ENCODE results near the gene ANGPTL2. TPM values are rescaled to one million over a fixed set of nuclear protein-coding genes. Genes with fewer than 3 reads are reported as not detected.
"Not testable (repeated sequence)": the region's sequence is repeated elsewhere in the genome, so short reads cannot be mapped to it uniquely, and the experiment has no call there.

Gene ANGPTL2
- total RNA-seq, 1 experiment from 2014 or later, result 0.27 TPM

DNA sequence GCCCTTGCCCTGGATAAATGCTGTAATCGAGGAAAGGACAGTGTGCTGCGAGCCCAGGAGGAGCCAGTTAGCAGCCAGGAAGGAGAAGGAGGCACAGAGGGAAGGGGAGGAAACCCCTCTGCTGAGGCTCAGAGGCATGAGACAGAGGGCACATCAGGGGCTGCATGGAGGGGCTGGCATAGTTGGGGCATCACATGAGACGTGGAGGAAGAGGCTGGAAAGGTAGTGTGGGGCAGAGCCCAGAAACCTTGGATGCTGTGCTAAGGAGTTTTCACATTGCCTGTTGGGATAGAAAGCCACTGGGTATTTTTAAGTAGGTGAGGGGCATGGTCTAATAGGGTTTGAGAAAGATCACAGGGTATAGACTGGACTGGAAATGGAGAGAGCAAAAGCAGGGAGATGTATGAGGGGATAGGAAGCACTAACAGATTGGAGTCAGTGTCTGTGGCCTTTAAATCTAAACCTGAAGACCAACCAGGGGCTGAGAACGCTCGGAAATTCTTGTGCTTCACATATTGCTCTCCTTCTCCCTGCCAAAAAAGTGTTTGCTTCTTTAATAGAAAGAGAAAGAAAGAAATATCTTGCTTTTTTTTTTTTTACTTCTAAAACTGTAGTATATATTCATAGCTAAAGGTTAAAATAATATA lies 33.0 kb upstream of the ANGPTL2 start:
- DNase-seq (ENCODE audit: extremely low read depth, low read depth), result no peak

GRCh38 chr9:127154390-127155191 lies 32.2 kb upstream of the ANGPTL2 start:
- no peak for DNase-seq (ENCODE audit: extremely low read depth, low read depth)

- no peak for DNase-seq (ENCODE audit: extremely low read depth, low read depth)
These were observed 31.6 kb upstream of the ANGPTL2 start for GRCh38 chr9:127154003-127154389.

- DNase-seq (ENCODE audit: extremely low read depth, low read depth), result no peak
These were observed 31.1 kb upstream of the ANGPTL2 start for GRCh38 chr9:127153501-127153900.

DNA sequence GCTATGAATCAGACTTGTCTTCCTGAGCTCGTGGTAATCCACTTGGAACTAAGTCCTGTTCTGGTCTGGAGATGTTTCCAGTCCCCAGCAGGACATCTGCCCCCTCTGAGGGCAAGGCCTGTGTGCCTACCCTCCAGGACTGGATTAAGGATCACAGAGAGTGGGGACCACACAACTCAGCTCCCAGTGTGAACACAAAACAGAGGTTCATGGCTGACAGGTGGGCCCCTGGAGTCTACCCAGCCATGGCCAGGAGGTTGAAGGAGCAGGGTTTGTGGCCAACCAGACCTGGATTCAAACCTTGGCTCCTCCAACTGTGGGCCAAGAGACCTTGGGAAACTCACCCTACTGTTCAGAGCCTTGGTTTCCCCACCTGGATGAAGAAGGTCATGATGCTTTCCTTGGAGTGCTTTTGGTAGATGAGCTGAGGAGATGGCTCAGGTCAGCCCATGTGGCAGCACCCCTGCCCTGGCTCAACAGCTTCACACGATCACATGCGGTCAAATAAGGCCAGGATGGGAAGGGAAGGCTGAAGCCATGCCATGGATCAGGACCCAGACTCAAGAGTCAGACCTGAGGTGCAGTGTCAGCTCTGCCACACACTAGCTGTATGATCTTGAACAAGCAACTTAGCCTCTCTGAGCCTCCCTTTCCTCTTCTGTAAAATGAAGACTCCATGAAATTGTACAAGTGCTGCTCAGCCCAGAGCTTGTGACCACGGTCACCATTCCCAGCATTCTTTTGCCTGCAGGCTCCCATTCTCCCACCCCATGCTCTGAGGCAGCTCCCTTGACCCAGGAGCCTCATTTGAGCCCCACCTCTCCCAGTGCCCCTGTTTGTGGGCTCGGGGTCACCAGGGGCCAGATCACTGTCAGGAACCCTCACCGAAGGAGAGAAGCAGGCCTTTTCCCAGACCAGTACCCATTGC lies 27.3 kb upstream of the ANGPTL2 start:
- no peak for DNase-seq (ENCODE audit: extremely low read depth, low read depth)

- no peak for DNase-seq (ENCODE audit: extremely low read depth, low read depth)
These were observed 26.6 kb upstream of the ANGPTL2 start for GRCh38 chr9:127149010-127149409.

DNA sequence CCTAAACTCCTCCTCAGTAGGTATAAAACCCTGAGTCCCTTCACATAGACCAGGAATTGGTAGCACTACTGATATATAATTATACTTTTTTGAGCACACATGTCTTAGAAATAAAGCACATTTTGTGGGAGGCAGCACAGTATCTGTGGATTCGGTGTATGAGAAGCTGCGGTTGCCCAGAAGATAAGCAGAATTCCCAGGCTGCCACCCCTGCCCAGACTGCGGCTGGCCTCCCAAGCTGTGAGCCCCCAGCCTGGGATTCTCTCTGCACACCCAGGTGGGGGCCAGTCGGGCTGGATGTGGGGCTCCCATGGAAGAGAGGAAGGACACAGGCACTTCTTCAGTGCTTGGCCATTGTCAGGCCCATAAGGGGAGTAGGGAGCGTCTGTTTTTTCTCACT lies 25.6 kb upstream of the ANGPTL2 start:
- DNase-seq (ENCODE audit: extremely low read depth, low read depth), result no peak

DNA sequence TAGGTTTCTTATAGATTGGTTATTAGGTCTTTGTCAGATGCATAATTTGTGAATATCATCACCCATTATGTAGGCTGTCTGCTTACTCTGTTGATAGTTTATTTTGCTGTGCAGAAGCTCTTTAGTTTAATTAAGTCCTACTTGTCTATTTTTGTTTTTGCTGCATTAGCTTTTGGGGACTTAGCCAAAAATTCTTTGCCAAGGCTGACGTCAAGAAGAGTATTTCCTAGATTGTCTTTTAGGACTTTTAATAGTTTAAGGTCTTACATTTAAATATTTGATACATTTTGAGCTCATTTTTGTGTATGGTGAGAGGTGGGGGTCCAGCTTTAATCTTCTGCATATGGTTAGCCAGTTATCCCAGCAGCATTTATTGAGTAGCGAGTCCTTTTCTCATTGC lies 24.8 kb upstream of the ANGPTL2 start:
- DNase-seq (ENCODE audit: extremely low read depth, low read depth), result no peak

GRCh38 chr9:127146841-127147240 lies 24.4 kb upstream of the ANGPTL2 start:
- not testable (repeated sequence) for DNase-seq (ENCODE audit: extremely low read depth, low read depth)

GRCh38 chr9:127144670-127145445 lies 22.4 kb upstream of the ANGPTL2 start:
- DNase-seq (ENCODE audit: extremely low read depth, low read depth), result no peak

- DNase-seq (ENCODE audit: extremely low read depth, low read depth), result no peak
These were observed 21.6 kb upstream of the ANGPTL2 start for GRCh38 chr9:127143920-127144465.

DNA sequence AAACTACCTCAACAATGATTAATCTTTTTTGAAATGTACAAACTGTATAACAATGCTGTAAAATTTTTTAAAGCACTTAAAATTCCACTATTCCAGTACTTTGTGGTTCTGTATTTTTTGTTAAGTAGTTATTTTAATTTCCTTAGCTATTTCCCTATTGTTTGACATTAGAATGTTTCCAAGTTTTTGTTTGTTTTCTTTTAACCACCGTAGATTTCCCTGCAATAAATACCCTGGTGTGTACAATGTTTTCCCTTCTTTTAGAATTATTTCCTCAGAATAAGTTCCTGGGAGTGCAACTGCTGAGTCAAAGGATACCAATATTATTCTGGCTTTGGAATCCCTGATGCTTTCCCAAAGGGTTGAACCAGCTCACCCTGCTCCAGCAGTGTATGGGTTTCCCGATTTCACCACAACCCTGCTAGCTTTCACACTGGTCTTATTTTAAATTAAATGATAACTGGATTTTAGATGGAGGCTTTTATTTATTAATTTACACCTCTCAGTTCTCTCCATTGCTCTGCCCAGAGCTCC lies 20.6 kb upstream of the ANGPTL2 start:
- no peak for DNase-seq (ENCODE audit: extremely low read depth, low read depth)

DNA sequence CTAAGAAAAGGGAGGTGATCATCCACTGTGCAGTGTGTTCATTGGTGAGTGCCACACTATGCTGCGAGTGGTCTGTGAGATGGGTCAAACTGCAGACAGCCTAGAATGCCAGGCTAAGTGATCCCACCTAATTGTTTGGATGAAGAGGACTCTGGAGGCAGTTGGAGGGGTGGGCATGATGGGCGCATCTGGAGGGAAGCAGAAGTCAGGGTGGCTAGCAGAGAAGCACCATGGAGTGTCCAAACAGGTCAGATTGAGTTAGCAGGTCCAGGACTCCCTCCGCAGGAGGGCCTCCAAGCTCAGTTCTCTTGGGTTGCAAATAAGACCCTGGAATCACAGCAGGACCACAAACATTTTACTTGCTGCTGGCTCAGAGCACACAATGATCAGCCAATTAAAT lies 19.9 kb upstream of the ANGPTL2 start:
- DNase-seq (ENCODE audit: extremely low read depth, low read depth), result no peak

- DNase-seq (ENCODE audit: extremely low read depth, low read depth), result no peak
These were observed 18.6 kb upstream of the ANGPTL2 start for GRCh38 chr9:127140842-127141675.

GRCh38 chr9:127140181-127140580 lies 17.7 kb upstream of the ANGPTL2 start:
- no peak for DNase-seq (ENCODE audit: extremely low read depth, low read depth)

GRCh38 chr9:127139775-127140174 lies 17.3 kb upstream of the ANGPTL2 start:
- no peak for DNase-seq (ENCODE audit: extremely low read depth, low read depth)

DNA sequence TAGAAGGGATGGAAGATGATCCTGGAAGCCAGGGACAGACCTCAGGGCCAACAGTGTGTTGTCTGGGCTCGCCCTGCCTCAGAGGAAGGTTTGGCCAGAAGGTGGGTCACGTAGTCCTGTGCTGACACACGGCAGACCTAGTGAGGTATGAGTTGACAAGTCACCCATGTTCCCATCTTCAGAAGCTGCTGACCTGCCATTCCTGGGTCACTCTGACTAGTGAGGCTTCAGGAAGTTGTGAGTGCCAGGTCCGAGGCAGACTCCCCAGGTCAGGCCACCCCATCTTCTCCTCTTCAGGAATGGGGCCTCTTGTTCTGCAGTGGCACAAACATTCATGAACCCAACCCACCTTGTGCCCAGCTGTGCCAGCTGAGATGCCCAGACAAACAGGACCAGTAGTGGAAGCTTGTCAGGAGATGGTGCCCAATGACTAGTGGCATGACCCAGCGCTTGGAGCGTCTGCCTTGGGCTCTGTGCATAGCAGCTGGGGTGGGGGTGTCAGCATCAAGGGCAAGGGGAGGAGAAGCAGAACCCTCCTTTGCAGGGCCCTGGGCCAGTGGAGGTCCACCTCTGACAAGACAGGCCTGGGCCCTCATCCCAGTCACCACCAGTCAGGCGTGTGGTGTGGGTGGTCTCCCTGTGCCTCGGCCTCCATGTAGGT lies 16.8 kb upstream of the ANGPTL2 start:
- no peak for DNase-seq (ENCODE audit: extremely low read depth, low read depth)

DNA sequence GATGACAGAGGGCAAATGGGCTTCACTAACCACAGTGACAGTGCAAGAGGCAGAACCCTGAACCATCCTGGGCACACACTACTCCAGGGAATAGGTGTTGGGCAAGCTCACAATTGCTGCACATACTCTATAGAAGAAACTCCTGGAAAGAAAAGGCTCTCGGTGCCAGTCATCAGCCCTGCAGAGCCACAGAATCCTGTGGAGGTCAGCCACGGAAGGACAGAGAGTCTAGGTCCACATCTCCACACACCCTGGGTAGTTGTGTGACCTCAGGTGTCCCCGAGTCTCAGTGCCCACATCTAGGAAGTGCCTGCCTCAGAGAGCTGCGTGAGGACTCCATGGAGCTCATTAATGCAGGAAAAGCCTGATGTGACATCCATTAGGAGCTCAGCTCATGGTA lies 16.0 kb upstream of the ANGPTL2 start:
- DNase-seq (ENCODE audit: extremely low read depth, low read depth), result no peak
